Mesendoderm (in vitro differentiated cells): ENCODE results near the gene TMSB15B.
"Not testable (repeated sequence)": the region's sequence is repeated elsewhere in the genome, so short reads cannot be mapped to it uniquely, and the experiment has no call there.

Experiments used
- DNase-seq: peaks from one replicate; pipeline ENCODE4 v3.0.0; 2013
- H2AK5ac ChIP-seq: 2 replicates; pipeline ENCODE4 v1.6.1; 2013; ENCODE audit warnings: low read length, inconsistent platforms
- H2BK120ac ChIP-seq: 2 replicates; pipeline ENCODE4 v1.6.1; 2013; ENCODE audit warnings: low read depth, mild to moderate bottlenecking, low read length, moderate library complexity, mixed read lengths
- H2BK15ac ChIP-seq: replicated peaks from 2 replicates; pipeline ENCODE4 v1.6.1; 2013; ENCODE audit warnings: low read depth, mild to moderate bottlenecking, moderate library complexity
- H2BK5ac ChIP-seq: 2 replicates; pipeline ENCODE4 v1.6.1; 2013; ENCODE audit warnings: low read length, inconsistent platforms
- H3K18ac ChIP-seq: 2 replicates; pipeline ENCODE4 v1.6.1; 2013; ENCODE audit warnings: mild to moderate bottlenecking, low read length, mixed read lengths
- H3K23ac ChIP-seq: one replicate; pipeline ENCODE4 v1.6.1; 2013; ENCODE audit warnings: low read length
- H3K27ac ChIP-seq: 2 replicates; pipeline ENCODE4 v1.5.1; 2013; ENCODE audit warnings: low read depth, mild to moderate bottlenecking, inconsistent platforms, low read length, moderate library complexity
- H3K27me3 ChIP-seq: 2 replicates; pipeline ENCODE4 v1.6.1; 2013; ENCODE audit warnings: low read length, control low read depth, mild to moderate bottlenecking, inconsistent platforms; ENCODE audit not compliant: insufficient read depth, poor library complexity
- H3K36me3 ChIP-seq: 2 replicates; pipeline ENCODE4 v1.6.1; 2013; ENCODE audit warnings: low read length, inconsistent platforms; ENCODE audit not compliant: control insufficient read depth, insufficient read depth
- H3K4ac ChIP-seq: one replicate; pipeline ENCODE4 v1.6.1; 2013; ENCODE audit warnings: low read depth, mild to moderate bottlenecking, low read length, moderate library complexity
- H3K4me1 ChIP-seq: 2 replicates; pipeline ENCODE4 v1.6.1; 2013; ENCODE audit warnings: low read depth, low read length, inconsistent platforms; ENCODE audit not compliant: control insufficient read depth
- H3K4me2 ChIP-seq: 2 replicates; pipeline ENCODE4 v1.6.1; 2013; ENCODE audit warnings: low read length
- H3K4me3 ChIP-seq: 2 replicates; pipeline ENCODE4 v1.5.1; 2013; ENCODE audit warnings: mild to moderate bottlenecking, low read length
- H3K56ac ChIP-seq: one replicate; pipeline ENCODE4 v1.6.1; 2013; ENCODE audit warnings: low read length
- H3K79me1 ChIP-seq: 2 replicates; pipeline ENCODE4 v1.6.1; 2013; ENCODE audit warnings: low read length, inconsistent platforms
- H3K79me2 ChIP-seq: 2 replicates; pipeline ENCODE4 v1.6.1; 2013; ENCODE audit warnings: mild to moderate bottlenecking, low read length; ENCODE audit not compliant: control insufficient read depth, insufficient read depth
- H3K9ac ChIP-seq: 2 replicates; pipeline ENCODE4 v1.6.1; 2013; ENCODE audit warnings: low read length, inconsistent platforms
- H4K5ac ChIP-seq: one replicate; pipeline ENCODE4 v1.6.1; 2013; ENCODE audit warnings: low read length
- H4K8ac ChIP-seq: one replicate; pipeline ENCODE4 v1.6.1; 2013; ENCODE audit warnings: low read depth, mild to moderate bottlenecking, control low read depth, low read length, moderate library complexity
- WGBS: extraction: QIAGEN DNeasy Blood & Tissue Kit; methylation state at CpG from one replicate; pipeline ENCODE4 v1.1.7; 2013; ENCODE audit warnings: low lambda C conversion rate, missing lambda C conversion rate; ENCODE audit not compliant: insufficient coverage; ENCODE audit errors: extremely low coverage; 5-methylcytosine and 5-hydroxymethylcytosine counted together

Gene TMSB15B

DNA sequence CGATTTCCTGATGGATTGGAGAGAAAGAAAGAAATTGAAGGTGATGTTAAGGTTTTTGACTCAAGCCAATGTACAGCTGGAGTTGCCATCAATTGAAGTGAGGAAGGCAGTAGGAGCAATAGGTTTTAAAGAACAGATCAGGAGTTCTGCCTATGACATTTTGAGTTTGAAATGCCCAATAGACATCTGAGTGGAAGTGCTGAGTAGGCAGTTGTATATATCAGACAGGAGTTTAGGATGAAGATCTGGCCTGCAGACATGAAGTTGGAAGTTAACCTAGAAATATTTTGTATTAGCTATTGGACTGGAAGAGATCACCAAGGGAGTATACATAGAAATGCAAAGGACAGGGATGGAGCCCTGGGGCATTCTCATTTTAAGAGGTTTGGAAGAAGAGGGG, 12.9 kb upstream of the TMSB15B start:
- H3K36me3 ChIP-seq = no peaks in the 10 kb centered on the region
- no peak overlapping the region for H3K4ac ChIP-seq
- H3K56ac ChIP-seq = no peak overlapping the region
- H2BK5ac ChIP-seq = no peak overlapping the region
- H2BK120ac ChIP-seq = no peak overlapping the region
- no peak overlapping the region for H2AK5ac ChIP-seq
- no peak overlapping the region for H4K5ac ChIP-seq
- no peaks in the 10 kb centered on the region for H3K79me1 ChIP-seq
- H3K9ac ChIP-seq = no peak overlapping the region
- no peak overlapping the region for H3K23ac ChIP-seq
- H3K4me2 ChIP-seq = no peak overlapping the region
- no peak overlapping the region for H4K8ac ChIP-seq
- H3K27me3 ChIP-seq = no peaks in the 10 kb centered on the region
- no peak overlapping the region for H2BK15ac ChIP-seq
- H3K4me3 ChIP-seq = no peak overlapping the region
- H3K18ac ChIP-seq = no peak overlapping the region
- no peaks in the 10 kb centered on the region for H3K79me2 ChIP-seq
- WGBS = no CpG with 5 or more reads among the region's 1 CpG
- H3K4me1 ChIP-seq = no peaks in the 10 kb centered on the region
- no peak for DNase-seq
- no peak overlapping the region for H3K27ac ChIP-seq

DNA sequence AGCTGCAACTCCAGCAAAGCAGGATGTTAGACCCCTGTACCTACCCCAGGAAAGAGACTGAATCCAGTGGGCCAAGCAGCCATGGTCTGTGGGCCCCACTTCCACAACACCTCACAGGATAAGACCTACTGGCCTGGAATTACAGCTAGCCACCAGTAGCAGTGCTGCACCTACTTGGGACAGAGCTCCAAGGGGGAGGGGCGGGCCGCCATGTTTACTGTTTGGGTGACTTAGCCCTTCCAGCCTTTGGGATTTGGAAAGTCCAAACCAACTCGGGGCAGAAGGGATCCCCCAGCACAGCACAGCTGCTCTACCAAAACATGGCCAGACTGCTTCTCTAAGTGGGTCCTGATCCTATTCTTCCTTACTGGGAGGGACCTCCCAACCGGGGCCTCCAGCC, 9.1 kb upstream of the TMSB15B start:
- Histone ChIP-seq H2BK5ac (no peak overlapping the region), H3K23ac (no peak overlapping the region), H3K4me2 (no peak overlapping the region), H2BK120ac (no peak overlapping the region), H3K36me3 (no peaks in the 10 kb centered on the region), H3K18ac (no peak overlapping the region), H4K8ac (no peak overlapping the region), H3K79me1 (no peaks in the 10 kb centered on the region), H2BK15ac (no peak overlapping the region), H3K56ac (no peak overlapping the region), H4K5ac (no peak overlapping the region), H3K9ac (no peak overlapping the region), H3K27ac (no peak overlapping the region), H3K79me2 (no peaks in the 10 kb centered on the region), H3K4ac (no peak overlapping the region), H3K4me3 (no peak overlapping the region), H3K27me3 (no peaks in the 10 kb centered on the region), H2AK5ac (no peak overlapping the region), H3K4me1 (no peaks in the 10 kb centered on the region)
- WGBS = no CpG with 5 or more reads among the region's 4 CpGs
- no peak for DNase-seq

DNA sequence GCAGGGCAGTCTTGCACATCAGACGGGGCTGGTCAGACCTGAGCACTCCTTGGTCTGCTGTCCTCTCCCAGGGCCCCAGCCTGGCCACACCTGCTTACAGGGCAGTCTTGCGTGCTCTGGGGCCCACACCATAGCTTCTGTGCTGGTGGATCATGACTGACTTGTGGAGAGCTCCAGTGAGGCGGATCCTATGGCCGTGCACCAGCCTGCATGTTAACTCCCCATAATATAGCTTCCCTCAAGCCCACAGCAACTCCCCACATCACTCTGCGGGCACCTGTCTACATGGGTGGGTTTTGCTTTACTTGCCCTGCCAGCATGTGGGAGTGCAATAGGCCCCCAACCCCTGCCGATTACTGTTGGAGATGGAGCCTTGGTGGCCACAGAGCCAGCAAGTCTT, 8.2 kb upstream of the TMSB15B start:
- Histone ChIP-seq H3K79me2 (no peaks in the 10 kb centered on the region), H2AK5ac (no peak overlapping the region), H3K27me3 (no peaks in the 10 kb centered on the region), H3K18ac (no peak overlapping the region), H4K8ac (no peak overlapping the region), H2BK5ac (no peak overlapping the region), H3K36me3 (no peaks in the 10 kb centered on the region), H3K79me1 (no peaks in the 10 kb centered on the region), H3K56ac (no peak overlapping the region), H4K5ac (no peak overlapping the region), H3K4me2 (no peak overlapping the region), H3K4ac (no peak overlapping the region), H2BK15ac (no peak overlapping the region), H3K23ac (no peak overlapping the region), H3K9ac (no peak overlapping the region), H3K27ac (no peak overlapping the region), H3K4me1 (no peaks in the 10 kb centered on the region), H3K4me3 (no peak overlapping the region), H2BK120ac (no peak overlapping the region)
- no CpG with 5 or more reads among the region's 6 CpGs for WGBS
- no peak for DNase-seq

DNA sequence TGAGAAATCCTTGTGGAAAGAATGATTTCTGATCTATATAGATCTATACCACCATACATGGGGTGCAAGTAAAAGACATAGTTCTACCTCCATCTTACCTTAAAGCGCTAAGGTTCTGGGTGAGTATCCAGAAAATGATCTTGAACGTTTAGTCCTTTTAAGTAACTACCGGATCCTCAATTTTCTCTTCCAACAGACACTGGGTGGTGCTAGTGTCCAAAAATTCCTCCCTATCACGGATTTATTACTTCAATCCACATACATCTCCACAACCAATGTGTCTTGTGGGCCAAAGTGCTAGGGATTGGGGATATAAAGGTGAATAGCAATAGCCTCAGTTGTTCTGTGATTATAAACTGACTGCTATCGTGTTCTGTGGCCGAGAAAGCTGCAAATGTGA, 1.8 kb upstream of the TMSB15B start:
- H3K23ac ChIP-seq, H3K79me2 ChIP-seq, H4K8ac ChIP-seq, H3K9ac ChIP-seq, H3K4me3 ChIP-seq, H3K79me1 ChIP-seq, H3K4ac ChIP-seq, H2BK5ac ChIP-seq, H3K4me1 ChIP-seq, H2BK15ac ChIP-seq, DNase-seq, H3K27me3 ChIP-seq, H3K18ac ChIP-seq, H3K27ac ChIP-seq, H4K5ac ChIP-seq, H3K56ac ChIP-seq, H2BK120ac ChIP-seq, H2AK5ac ChIP-seq, H3K36me3 ChIP-seq, H3K4me2 ChIP-seq: not testable (repeated sequence)
- WGBS = no CpG with 5 or more reads among the region's 6 CpGs

DNA sequence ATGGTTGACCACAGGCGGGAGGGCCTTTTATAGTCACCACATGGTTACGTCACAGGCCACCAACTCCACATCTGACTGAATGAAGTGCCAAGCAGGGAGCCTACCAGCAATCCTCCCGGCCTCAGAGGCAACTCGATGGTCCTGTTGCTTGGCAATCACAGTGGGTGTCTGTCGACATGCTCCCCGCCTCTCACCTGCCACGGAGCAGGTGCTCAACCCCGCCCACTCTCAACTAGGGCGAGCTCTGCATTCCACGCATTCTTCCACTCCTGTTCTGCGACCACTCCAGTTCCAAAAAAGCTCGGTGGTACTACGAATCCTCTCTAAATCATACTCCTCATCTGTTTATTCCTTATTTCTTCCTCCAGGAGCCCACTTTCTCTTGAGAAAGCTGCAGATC, 21.1 kb downstream of the TMSB15B start:
- H2BK15ac ChIP-seq, H3K4me2 ChIP-seq, H3K79me1 ChIP-seq, H3K9ac ChIP-seq, H3K4ac ChIP-seq, H3K23ac ChIP-seq, H4K5ac ChIP-seq, H3K18ac ChIP-seq, H2BK120ac ChIP-seq, H3K36me3 ChIP-seq, H2BK5ac ChIP-seq, H3K27me3 ChIP-seq, H3K56ac ChIP-seq, H3K27ac ChIP-seq, H3K4me1 ChIP-seq, H3K79me2 ChIP-seq, H2AK5ac ChIP-seq, H3K4me3 ChIP-seq, DNase-seq, H4K8ac ChIP-seq: not testable (repeated sequence)
- no CpG with 5 or more reads among the region's 13 CpGs for WGBS

DNA sequence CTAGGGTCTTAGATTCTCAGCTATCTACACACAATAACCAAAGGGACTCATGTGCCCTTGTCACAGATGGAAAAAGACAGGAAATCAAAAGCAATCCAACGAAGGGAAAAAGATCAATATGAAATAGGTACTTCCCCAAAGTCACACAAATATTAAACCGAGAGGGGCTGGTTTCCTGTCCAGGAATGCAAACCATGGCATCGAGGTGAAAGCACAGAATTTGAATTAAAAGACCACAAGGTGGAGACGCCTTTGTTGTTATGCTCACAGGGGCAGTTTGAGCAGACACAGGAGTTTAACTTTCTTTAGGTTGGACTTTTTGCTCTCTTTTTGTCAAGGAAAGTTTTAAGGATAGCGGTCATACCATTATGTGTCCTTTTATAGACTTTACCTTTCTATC, 36.8 kb downstream of the TMSB15B start:
- Histone ChIP-seq H3K23ac (no peak overlapping the region), H3K27me3 (no peaks in the 10 kb centered on the region), H4K5ac (no peak overlapping the region), H3K4me3 (no peak overlapping the region), H3K27ac (no peak overlapping the region), H3K79me2 (no peaks in the 10 kb centered on the region), H3K4ac (no peak overlapping the region), H3K79me1 (no peaks in the 10 kb centered on the region), H3K36me3 (no peaks in the 10 kb centered on the region), H2BK15ac (no peak overlapping the region), H3K4me2 (no peak overlapping the region), H2AK5ac (no peak overlapping the region), H2BK5ac (no peak overlapping the region), H3K56ac (no peak overlapping the region), H3K18ac (no peak overlapping the region), H4K8ac (no peak overlapping the region), H2BK120ac (no peak overlapping the region), H3K4me1 (no peaks in the 10 kb centered on the region), H3K9ac (no peak overlapping the region)
- no peak for DNase-seq
- WGBS = no CpG with 5 or more reads among the region's 5 CpGs
